HG03439 (cell line): ENCODE data around the gene TEX22.

Source experiments
- ATAC-seq: cut with Tn5 transposase; IDR thresholded peaks from one replicate; pipeline ENCODE4 v1.9.1; 2021; ENCODE audit warnings: mild to moderate bottlenecking, moderate library complexity; ENCODE audit not compliant: unreplicated experiment

Gene TEX22

DNA sequence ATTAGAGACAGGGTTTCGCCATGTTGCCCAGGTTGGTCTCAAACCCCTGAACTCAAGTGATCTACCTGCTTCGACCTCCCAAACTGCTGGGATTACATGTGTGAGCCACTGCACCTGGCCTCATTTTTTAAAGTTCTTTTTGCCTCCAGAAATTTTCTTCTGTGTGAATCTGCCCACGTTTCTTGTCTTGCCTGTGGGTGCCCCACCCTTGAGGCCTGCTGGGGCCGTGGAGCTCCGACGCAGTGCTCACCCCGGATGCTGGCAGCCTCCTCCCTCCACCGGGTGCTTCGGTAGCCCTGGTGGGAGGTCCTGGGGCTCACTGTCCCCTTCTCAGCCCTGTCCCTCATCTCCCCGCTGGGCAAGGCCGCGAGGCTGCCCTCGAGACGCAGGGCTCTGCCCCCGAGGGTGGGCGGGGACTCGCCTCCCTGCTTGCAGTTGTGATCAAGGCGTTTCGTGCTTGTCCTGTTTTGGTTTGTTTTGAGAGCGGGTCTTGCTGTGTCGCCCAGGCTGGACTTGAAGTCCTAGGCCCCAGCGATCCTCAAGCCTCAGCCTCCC is 56.8 kb downstream of the TEX22 start:
- ATAC-seq: no peak

GRCh38 chr14:105455766-105456660 is 57.7 kb downstream of the TEX22 start:
- ATAC-seq: no peak

DNA sequence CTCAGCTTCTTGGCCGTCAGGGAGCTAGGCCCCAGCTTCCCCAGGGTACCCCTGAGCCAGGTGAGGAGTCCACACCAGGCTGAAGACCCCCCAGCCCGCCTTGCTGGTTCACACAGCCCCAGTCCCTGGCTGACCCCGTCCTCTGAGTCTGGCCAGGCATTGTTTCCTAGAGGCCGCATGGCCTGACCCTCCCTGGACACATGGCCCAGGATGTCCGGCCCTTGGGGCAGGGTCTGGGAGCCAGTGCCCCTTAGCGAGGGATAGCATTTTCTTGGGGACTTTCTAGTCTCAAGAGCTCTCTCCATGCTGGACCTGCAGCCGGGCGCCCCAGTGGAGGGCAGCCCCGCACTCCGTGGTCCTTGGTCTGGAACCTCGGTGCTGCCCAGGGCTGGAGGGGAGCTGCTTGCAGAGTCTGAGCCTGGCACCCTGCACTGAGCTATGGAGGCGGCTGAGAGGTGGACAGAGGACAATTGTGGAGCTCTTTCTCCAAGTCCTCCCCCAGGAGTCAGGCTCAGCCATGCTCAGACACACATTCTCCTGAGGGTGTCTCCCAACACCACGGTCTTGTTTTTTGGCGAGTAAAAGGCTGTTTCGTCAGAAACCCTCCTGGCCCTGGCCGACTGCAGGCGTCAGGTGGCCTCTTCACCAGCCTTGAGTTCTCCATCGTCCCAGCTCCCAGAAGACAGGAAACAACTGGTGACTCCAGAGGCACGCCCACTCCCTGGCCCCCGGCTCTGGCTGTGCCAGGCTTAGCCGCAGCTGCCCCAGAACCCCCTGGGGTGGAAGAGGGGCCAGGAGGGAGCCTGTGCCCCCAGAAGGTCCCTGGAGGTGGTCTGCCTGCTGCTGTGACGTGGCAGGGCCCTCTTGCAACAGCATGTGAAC is 58.6 kb downstream of the TEX22 start:
- no peak for ATAC-seq

DNA sequence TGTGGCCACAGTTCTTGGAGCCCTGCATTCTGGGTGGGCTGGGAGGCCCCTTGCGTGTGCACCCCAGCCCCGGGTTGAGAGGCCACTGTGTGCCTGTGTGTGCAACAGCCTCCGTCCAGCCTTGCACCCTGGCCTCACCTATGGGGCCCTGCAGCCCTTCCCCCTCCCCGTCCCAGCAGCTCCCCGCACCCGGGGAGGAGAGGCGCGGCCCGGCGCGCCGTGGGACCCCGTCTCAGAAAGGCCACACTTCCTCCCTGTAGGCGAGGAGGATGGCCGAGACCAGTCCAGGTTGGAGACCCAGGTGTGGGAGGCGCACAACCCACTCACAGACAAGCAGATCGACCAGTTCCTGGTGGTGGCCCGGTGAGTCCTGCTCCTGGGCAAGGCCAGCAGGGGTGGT is 59.7 kb downstream of the TEX22 start:
- ATAC-seq: no peak

- ATAC-seq: no peak
These were observed 60.2 kb downstream of the TEX22 start for GRCh38 chr14:105458571-105458970.

DNA sequence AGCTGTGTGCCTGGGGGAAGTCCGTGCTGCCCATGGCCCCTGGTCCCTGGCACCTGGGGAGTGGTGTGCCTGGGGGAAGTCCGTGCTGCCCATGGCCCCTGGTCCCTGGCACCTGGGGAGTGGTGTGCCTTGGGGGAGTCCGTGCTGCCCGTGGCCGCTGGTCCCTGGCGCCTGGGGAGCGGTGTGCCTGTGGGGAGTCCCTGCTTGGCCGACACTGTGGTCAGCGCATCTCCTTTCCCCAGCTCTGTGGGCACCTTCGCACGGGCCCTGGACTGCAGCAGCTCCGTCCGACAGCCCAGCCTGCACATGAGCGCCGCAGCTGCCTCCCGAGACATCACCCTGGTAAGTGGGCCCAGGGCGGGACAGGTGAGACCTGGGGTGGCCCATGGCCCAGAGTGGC is 61.8 kb downstream of the TEX22 start:
- no peak for ATAC-seq

DNA sequence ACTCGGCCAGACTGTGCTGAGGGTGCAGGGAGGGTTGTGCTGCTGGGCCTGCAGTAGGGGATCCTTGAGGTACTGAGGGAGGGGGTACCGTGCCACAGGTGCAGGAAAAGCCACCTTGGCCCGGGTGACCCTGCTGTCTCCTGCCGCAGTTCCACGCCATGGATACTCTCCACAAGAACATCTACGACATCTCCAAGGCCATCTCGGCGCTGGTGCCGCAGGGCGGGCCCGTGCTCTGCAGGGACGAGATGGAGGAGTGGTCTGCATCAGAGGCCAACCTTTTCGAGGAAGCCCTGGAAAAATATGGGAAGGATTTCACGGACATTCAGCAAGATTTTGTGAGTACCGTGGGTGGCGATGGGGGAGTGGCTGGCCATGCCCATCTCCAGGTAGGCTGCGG is 62.3 kb downstream of the TEX22 start:
- no peak for ATAC-seq

GRCh38 chr14:105461903-105462302 is 63.6 kb downstream of the TEX22 start:
- no peak for ATAC-seq
